Neural crest cell (in vitro differentiated cells): ENCODE data around the gene POLR1D. TPM values are rescaled to one million over a fixed set of nuclear protein-coding genes. Genes with fewer than 3 reads are reported as not detected.

Source experiments
- DNase-seq: peaks from one replicate; pipeline ENCODE4 v3.0.0; 2021; ENCODE audit warnings: low read depth, mixed read lengths, low spot score
- H3K27ac Mint-ChIP-seq: one replicate; pipeline ENCODE4 v1.8.0; 2021; ENCODE audit warnings: mild to moderate bottlenecking, mixed read lengths; ENCODE audit not compliant: unreplicated experiment
- H3K27me3 Mint-ChIP-seq: 2 replicates; pipeline ENCODE4 v1.8.0; 2021; ENCODE audit warnings: low read depth, mild to moderate bottlenecking, mixed read lengths
- H3K36me3 Mint-ChIP-seq: 2 replicates; pipeline ENCODE4 v1.8.0; 2021; ENCODE audit warnings: low read depth, mild to moderate bottlenecking, mixed read lengths
- H3K4me1 Mint-ChIP-seq: 2 replicates; pipeline ENCODE4 v1.8.0; 2021; ENCODE audit warnings: mixed read lengths
- H3K4me3 Mint-ChIP-seq: one replicate; pipeline ENCODE4 v1.8.0; 2021; ENCODE audit warnings: mild to moderate bottlenecking, mixed read lengths
- H3K9me3 Mint-ChIP-seq: 2 replicates; pipeline ENCODE4 v1.8.0; 2021; ENCODE audit warnings: mixed read lengths
- total RNA-seq: library from RNA; stranded (reverse); gene quantifications from 2 replicates; pipeline ENCODE4 v1.2.1, GENCODE V29; 2021
- TF ChIP-seq, protein P1 (sequence below): fragments of 200-600 bp; sonication (generic); conservative IDR thresholded peaks from 2 replicates; pipeline ENCODE4 v1.5.0; 2021; ENCODE audit warnings: antibody characterized with exemption, mild to moderate bottlenecking

Gene POLR1D
- total RNA-seq, 1 donor from 2014 or later: 92.6 TPM

DNA sequence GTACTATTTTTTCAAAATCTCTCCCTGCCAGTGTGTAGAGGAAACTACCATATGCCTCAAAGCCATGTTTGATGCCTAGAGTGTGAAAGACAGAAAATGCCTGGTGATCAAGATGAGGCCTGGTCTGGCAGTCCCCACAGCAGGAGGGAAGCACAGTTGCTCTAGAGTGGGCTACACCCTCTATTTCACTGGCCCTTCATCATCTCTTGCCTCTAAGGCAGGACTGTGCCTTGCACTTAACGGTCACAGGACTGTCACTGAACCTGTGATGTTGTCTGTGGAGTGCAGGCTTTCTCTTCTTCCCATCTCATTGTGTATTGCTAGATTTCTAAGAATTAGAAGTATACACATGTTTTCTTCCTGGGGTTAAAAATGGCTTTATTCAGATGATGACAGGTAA lies 16.3 kb downstream of the POLR1D start:
- H3K9me3 Mint-ChIP-seq: no peaks in the 10 kb centered on the region
- H3K27ac Mint-ChIP-seq: no peak overlapping the region
- DNase-seq: no peak
- no peaks in the 10 kb centered on the region for H3K27me3 Mint-ChIP-seq
- TF ChIP-seq, protein P1, sequence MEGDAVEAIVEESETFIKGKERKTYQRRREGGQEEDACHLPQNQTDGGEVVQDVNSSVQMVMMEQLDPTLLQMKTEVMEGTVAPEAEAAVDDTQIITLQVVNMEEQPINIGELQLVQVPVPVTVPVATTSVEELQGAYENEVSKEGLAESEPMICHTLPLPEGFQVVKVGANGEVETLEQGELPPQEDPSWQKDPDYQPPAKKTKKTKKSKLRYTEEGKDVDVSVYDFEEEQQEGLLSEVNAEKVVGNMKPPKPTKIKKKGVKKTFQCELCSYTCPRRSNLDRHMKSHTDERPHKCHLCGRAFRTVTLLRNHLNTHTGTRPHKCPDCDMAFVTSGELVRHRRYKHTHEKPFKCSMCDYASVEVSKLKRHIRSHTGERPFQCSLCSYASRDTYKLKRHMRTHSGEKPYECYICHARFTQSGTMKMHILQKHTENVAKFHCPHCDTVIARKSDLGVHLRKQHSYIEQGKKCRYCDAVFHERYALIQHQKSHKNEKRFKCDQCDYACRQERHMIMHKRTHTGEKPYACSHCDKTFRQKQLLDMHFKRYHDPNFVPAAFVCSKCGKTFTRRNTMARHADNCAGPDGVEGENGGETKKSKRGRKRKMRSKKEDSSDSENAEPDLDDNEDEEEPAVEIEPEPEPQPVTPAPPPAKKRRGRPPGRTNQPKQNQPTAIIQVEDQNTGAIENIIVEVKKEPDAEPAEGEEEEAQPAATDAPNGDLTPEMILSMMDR: no peak
- no peak overlapping the region for H3K4me3 Mint-ChIP-seq
- H3K36me3 Mint-ChIP-seq: no peaks in the 10 kb centered on the region
- H3K4me1 Mint-ChIP-seq: peaks cover 16% of the 10 kb centered on the region

DNA sequence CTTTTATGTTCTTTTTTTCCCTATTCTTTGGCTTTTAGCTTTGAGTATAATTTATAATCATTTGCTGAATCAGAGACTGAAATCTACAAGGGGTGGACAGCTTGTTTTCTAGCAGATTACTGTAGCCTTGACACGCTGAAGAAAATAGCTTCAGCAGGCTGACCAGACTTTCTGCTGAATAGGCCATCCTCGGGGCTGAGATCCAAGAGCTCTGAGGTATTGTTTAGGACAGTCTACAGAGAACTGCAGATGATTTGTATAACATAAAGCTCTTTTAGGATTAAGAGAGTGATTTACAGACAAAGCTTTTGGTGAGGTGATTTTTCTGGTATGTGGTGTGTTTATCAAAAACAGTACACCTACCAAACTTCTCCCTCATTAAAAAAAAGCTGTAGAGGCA lies 16.8 kb downstream of the POLR1D start:
- peaks cover 16% of the 10 kb centered on the region for H3K4me1 Mint-ChIP-seq
- peak overlapping the region; percentile 24 for H3K27ac Mint-ChIP-seq
- H3K4me3 Mint-ChIP-seq: no peak overlapping the region

DNA sequence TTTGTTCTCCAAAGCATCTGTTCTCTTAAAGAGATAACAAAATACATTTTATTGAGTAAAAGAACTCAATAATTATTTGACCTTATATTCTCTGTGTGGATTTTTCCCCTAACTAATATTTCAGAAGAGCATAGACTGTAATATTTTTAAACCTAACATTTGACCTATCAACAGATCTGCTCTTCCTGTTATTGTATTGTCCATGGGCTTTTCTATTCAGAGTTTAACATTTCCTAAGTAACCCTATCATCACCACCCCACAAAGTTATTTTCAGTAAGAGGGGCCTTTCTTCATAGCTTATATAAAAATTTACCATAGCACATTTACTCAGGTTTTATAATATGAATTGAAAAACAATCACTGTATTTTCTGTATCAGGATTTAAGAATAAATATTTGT lies 17.5 kb downstream of the POLR1D start:
- Mint-ChIP-seq H3K27me3 (no peaks in the 10 kb centered on the region), H3K36me3 (no peaks in the 10 kb centered on the region), H3K4me3 (no peak overlapping the region), H3K9me3 (no peaks in the 10 kb centered on the region), H3K27ac (no peak overlapping the region), H3K4me1 (peaks cover 20% of the 10 kb centered on the region)
- no peak for DNase-seq
- TF ChIP-seq, protein P1: no peak

More for the DNA sequence above, 16.8 kb downstream of the POLR1D start:
- H3K27me3 Mint-ChIP-seq: no peaks in the 10 kb centered on the region
- TF ChIP-seq, protein P1: no peak
- no peaks in the 10 kb centered on the region for H3K9me3 Mint-ChIP-seq
- H3K36me3 Mint-ChIP-seq: no peaks in the 10 kb centered on the region
- DNase-seq: no peak

DNA sequence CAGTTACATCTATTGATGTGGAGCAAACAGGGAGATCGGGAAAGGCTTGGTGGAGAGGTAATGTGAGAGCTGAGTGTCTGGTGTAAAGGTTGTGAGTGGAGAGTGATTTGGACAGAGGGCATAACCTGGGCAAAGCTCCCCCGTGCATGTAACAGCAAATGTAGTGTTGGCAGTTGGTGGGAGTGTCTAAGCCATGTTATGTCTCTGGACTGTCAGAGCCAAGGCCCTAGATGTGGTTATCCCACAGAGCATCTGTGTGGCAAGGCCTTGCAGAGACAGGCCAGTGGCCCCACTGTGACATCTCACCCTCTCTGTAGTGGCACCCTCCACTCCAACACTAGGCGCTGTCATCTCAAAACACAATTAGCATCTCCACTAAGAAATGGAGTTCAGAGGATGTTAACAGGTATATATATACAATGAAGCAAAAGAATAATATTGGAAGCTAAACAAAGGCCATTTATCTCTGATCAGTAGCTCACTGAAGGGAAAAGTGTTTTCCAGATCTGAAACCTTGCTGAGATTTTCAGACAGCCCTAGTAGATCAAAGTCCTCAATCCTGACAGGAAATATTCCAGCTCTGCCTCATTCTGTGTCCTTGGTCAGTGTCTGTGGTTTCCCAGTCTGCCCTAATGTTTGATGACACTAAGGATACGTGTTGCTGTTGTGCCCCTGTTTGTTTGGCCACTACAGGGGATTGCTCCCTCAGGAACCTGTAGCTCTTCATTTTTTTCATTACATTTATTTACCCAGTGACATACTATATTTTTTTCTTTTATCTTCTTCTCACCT lies 20.2 kb downstream of the POLR1D start:
- Mint-ChIP-seq H3K27ac (peak overlapping the region; percentile 69), H3K36me3 (peaks cover 3% of the 10 kb centered on the region), H3K27me3 (no peaks in the 10 kb centered on the region), H3K4me3 (no peak overlapping the region), H3K9me3 (no peaks in the 10 kb centered on the region), H3K4me1 (peaks cover 21% of the 10 kb centered on the region)
- DNase-seq: no peak
- TF ChIP-seq, protein P1: no peak

DNA sequence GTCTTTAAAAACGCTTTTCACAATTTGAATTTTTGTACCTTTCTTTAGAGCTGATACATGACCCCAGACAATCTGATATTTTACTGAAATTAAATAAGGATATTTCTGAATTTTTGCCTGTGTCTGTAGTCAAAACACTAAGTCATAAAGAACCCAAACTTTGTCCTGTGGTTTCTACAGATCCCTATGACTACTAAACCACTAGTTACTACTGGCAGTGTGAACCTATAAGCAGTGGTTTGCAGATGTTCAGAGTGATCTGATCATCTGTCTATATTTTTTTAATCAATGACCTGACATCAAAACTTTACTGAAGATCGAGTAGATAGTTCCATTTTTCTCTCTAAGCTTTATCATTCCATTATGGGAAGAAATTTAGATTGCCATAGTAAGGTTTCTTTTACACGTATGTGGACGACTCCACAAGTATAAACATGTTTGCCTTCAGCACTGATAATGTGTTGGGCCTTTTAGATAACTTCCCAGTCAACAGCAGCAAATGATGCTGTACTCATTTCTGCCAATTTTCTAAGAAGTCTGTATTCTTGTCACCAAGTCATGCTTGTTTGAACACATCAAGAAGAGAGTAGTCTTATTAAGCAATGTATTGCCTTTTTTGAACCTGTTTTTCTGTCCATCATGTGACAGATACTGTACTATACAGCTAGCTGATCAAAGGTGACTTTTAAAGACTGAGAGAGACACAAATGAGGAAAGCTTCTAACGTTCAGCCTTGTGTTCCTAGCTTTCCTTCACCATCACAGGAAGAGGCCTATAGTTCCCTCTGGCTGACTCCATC lies 21.8 kb downstream of the POLR1D start:
- H3K9me3 Mint-ChIP-seq: no peaks in the 10 kb centered on the region
- TF ChIP-seq, protein P1: no peak
- H3K27ac Mint-ChIP-seq: no peak overlapping the region
- DNase-seq: no peak
- H3K36me3 Mint-ChIP-seq: peaks cover 7% of the 10 kb centered on the region
- no peaks in the 10 kb centered on the region for H3K27me3 Mint-ChIP-seq
- peaks cover 15% of the 10 kb centered on the region for H3K4me1 Mint-ChIP-seq
- no peak overlapping the region for H3K4me3 Mint-ChIP-seq
